Left hindlimb (tissue), 1 donor: ENCODE data around the gene TDG.
A peak's percentile ranks its signal among the peaks of the same experiment; 100 is the strongest.
"Not testable (repeated sequence)": the region's sequence is repeated elsewhere in the genome, so short reads cannot be mapped to it uniquely, and the experiment has no call there.

ENCODE experiments used
- DNase-seq: peaks from one replicate; pipeline ENCODE4 v3.0.0-alpha.2; 2018

The TDG gene

GRCh38 chr12:103960616-103961227 lies 5.0 kb upstream of the TDG start:
- no peak for DNase-seq

- no peak for DNase-seq
These were observed 3.2 kb upstream of the TDG start for GRCh38 chr12:103962493-103962892.

GRCh38 chr12:103964805-103965204 lies 867 bp upstream of the TDG start:
- no peak for DNase-seq

GRCh38 chr12:103965255-103965589 lies 450 bp upstream of the TDG start:
- no peak for DNase-seq

- no peak for DNase-seq
These were observed 1.1 kb downstream of the TDG start for GRCh38 chr12:103966736-103967135.

GRCh38 chr12:103969391-103969790 lies 3.7 kb downstream of the TDG start:
- no peak for DNase-seq

GRCh38 chr12:103973909-103974308 lies 8.2 kb downstream of the TDG start:
- no peak for DNase-seq

- DNase-seq: no peak
These were observed 9.7 kb downstream of the TDG start for GRCh38 chr12:103975368-103975767.

GRCh38 chr12:103978384-103978982 lies 12.8 kb downstream of the TDG start:
- no peak for DNase-seq

- no peak for DNase-seq
These were observed 21.2 kb downstream of the TDG start for GRCh38 chr12:103986829-103987228.

- DNase-seq: peak; percentile 45
These were observed 28.6 kb downstream of the TDG start for GRCh38 chr12:103994235-103994634.

GRCh38 chr12:103996595-103996994 lies 30.9 kb downstream of the TDG start:
- DNase-seq: no peak

GRCh38 chr12:103997286-103997900 lies 31.7 kb downstream of the TDG start:
- no peak for DNase-seq

- DNase-seq: peak; percentile 59
These were observed 33.3 kb downstream of the TDG start for GRCh38 chr12:103998976-103999375.

- no peak for DNase-seq
These were observed 35.2 kb downstream of the TDG start for GRCh38 chr12:104000807-104001434.

- DNase-seq: no peak
These were observed 37.0 kb downstream of the TDG start for GRCh38 chr12:104002686-104003085.

- DNase-seq: no peak
These were observed 37.9 kb downstream of the TDG start for GRCh38 chr12:104003596-104003995.

GRCh38 chr12:104006929-104007328 lies 41.3 kb downstream of the TDG start:
- no peak for DNase-seq

- DNase-seq: no peak
These were observed 44.4 kb downstream of the TDG start for GRCh38 chr12:104010121-104010520.

- no peak for DNase-seq
These were observed 45.0 kb downstream of the TDG start for GRCh38 chr12:104010606-104011169.

- no peak for DNase-seq
These were observed 45.6 kb downstream of the TDG start for GRCh38 chr12:104011253-104011652.

- DNase-seq: no peak
These were observed 46.7 kb downstream of the TDG start for GRCh38 chr12:104012331-104012730.

GRCh38 chr12:104021862-104022261 lies 56.2 kb downstream of the TDG start:
- not testable (repeated sequence) for DNase-seq

GRCh38 chr12:104022786-104023185 lies 57.1 kb downstream of the TDG start:
- DNase-seq: no peak
